Heart left ventricle (tissue), 13 donors: Measurements from ENCODE around the gene CENPO.

Experiments used
- CTCF ChIP-seq, 12 donors: fragments of 200-600 bp; sonication (generic) in 4 of 12; IDR thresholded peaks; one replicate each; pipeline versions ENCODE4 v1.5.0 to v1.8.0; 2018 to 2022; ENCODE audit warnings: antibody characterized with exemption in 12 of 12, mild to moderate bottlenecking in 5 of 12
- POLR2A ChIP-seq, 2 donors: fragments of 450-650 bp; IDR thresholded peaks; one replicate each; pipeline ENCODE4 v1.6.1; 2017; ENCODE audit warnings: antibody characterized with exemption in 2 of 2, mild to moderate bottlenecking in 2 of 2, moderate library complexity in 2 of 2
- donor health status: ischemic (EF 13 %, LVEDD 7.1; RV severe dilation, severe dysfunction).
- donor health status: DM: no; HTN: yes; CAD: no.
- donor health status: DM: no; HTN: no; CAD: no.
- donor health status: ischemic (EF 25% LVEDD 6.9; RV normal size, moderate dysfunction).
- donor health status: ischemic (EF 25% LVEDD 5.7; RV mildly dilated, moderate dysfunction).
- donor health status: ischemic (EF 35%, LVEDD 5.7; RV mildly dilated, moderate dysfunction).
- donor health status: nonischemic (EF 11% LVEDD 7.7; RV severe dilation, severe dysfunction).
- donor health status: DM: yes; HTN: yes; CAD: no.
- donor health status: PGD.
- donor health status: ischemic (EF 29% LVEDD 5.4; RV normal size, mild dysfunction).
- donor health status: nonischemic (EF 23%, LVEDD 6.1; RV moderate dilation, normal function).

- TF ChIP-seq POLR2A (IDR thresholded peaks at IDR 0.05) (no peak), CTCF (IDR thresholded peaks at IDR 0.05) (no peak)
These were observed 64.5 kb downstream of the CENPO start for GRCh38 chr2:24857746-24858145.
